ENCODE data around the gene C3orf18.

The C3orf18 gene

GRCh38 chr3:50534681-50535330, 32.7 kb downstream of the C3orf18 start:
- no peaks in the 10 kb centered on the region for H3K9me3 ChIP-seq (ENCODE audit: control insufficient read depth, insufficient read depth, low read length)
- H3K9ac ChIP-seq (ENCODE audit: low read depth, low read length) = no peak overlapping the region
- H3K4me1 ChIP-seq (ENCODE audit: insufficient read depth, low read length) = peaks cover 42% of the 10 kb centered on the region
- H3K36me3 ChIP-seq (ENCODE audit: insufficient read depth, low read length) = no peaks in the 10 kb centered on the region

GRCh38 chr3:50533807-50534461, 33.6 kb downstream of the C3orf18 start:
- Histone ChIP-seq H3K9ac (ENCODE audit: low read depth, low read length) (no peak overlapping the region), H3K36me3 (ENCODE audit: insufficient read depth, low read length) (no peaks in the 10 kb centered on the region), H3K4me1 (ENCODE audit: insufficient read depth, low read length) (peaks cover 36% of the 10 kb centered on the region), H3K9me3 (ENCODE audit: control insufficient read depth, insufficient read depth, low read length) (no peaks in the 10 kb centered on the region)

DNA sequence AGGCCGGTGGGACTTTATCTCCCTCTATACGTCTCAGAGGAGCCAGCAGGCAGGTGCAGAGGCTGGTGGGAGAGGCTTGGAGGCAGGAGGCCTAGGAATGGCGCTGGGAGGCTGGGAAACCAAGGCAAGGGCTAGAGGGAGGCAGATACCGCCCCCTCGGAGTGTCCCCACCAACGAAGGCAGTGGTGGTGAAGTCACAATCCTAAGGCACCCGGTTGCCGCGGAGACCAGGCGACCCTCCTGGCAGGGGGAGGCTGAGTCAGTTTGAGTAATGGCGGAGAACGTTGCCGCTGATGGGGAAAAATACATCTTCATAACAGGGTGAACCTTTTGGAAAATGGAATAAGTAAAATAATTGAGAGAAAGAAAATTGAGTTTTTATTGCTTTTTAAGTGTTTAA, 34.2 kb downstream of the C3orf18 start:
- Histone ChIP-seq H3K9ac (ENCODE audit: low read depth, low read length) (no peak overlapping the region), H3K9me3 (ENCODE audit: control insufficient read depth, insufficient read depth, low read length) (no peaks in the 10 kb centered on the region), H3K36me3 (ENCODE audit: insufficient read depth, low read length) (no peaks in the 10 kb centered on the region), H3K4me1 (ENCODE audit: insufficient read depth, low read length) (peaks cover 30% of the 10 kb centered on the region; the same call in 1 of the 2 replicates)

GRCh38 chr3:50532062-50532705, 35.4 kb downstream of the C3orf18 start:
- no peaks in the 10 kb centered on the region for H3K36me3 ChIP-seq (ENCODE audit: insufficient read depth, low read length)
- no peak overlapping the region for H3K9ac ChIP-seq (ENCODE audit: low read depth, low read length)
- H3K9me3 ChIP-seq (ENCODE audit: control insufficient read depth, insufficient read depth, low read length) = no peaks in the 10 kb centered on the region
- H3K4me1 ChIP-seq (ENCODE audit: insufficient read depth, low read length) = peaks cover 30% of the 10 kb centered on the region; the same call in 1 of the 2 replicates

- Histone ChIP-seq H3K36me3 (ENCODE audit: insufficient read depth, low read length) (no peaks in the 10 kb centered on the region), H3K9me3 (ENCODE audit: control insufficient read depth, insufficient read depth, low read length) (no peaks in the 10 kb centered on the region), H3K4me1 (ENCODE audit: insufficient read depth, low read length) (peaks cover 30% of the 10 kb centered on the region; the same call in 1 of the 2 replicates), H3K9ac (ENCODE audit: low read depth, low read length) (no peak overlapping the region)
Observed at GRCh38 chr3:50531201-50531600, 36.3 kb downstream of the C3orf18 start.

DNA sequence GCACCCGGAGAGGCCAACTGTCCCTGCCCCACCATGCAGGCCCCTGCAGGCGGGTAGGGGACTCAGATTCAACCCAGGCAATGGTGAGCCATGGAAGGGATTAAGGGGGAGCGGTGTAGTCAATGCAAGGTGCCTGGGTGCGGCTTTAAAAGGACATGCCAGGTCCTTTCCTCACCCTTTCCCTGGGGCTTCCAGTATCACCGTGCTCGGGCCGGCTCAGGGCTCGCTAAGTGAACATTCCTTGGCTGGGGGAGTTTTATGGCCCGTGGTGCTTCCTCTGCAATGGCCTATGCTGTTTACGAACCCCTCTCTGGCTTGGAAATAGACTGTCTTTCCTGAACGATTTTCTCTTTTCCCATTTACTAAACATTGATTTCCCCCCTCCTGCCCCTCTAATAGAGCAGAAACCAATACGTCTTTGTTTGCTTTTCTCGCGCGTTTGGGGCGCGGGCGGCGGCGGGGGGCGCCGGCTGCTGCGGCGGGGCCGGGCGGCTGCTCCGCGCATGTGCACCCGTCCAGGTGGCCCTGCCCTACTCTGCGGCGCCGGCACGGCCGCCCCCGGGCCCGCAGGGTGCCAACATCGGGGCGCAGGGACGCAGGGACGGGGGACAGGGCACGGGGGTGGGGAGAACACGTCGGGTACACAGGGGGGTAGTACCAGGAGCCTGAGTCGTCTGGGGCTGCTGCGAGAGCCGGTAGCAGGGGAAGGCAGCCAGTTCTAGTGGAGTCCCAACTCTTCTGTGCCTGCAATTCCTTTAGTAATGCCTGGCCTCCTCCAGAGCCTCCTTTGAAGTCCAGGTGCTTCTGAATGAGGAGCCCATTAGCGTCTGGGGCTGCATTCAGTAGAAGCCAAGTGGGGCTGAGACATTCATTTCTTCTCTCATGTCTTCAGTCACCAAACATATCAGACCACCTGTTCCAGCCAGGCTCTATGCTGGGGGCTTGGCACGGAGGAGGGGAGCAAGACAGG, 37.3 kb downstream of the C3orf18 start:
- Histone ChIP-seq H3K9me3 (ENCODE audit: control insufficient read depth, insufficient read depth, low read length) (no peaks in the 10 kb centered on the region), H3K36me3 (ENCODE audit: insufficient read depth, low read length) (no peaks in the 10 kb centered on the region), H3K9ac (ENCODE audit: low read depth, low read length) (peak overlapping the region; percentile 39; the same call in 1 of the 2 replicates), H3K4me1 (ENCODE audit: insufficient read depth, low read length) (peaks cover 30% of the 10 kb centered on the region; the same call in 1 of the 2 replicates)

- Histone ChIP-seq H3K4me1 (ENCODE audit: insufficient read depth, low read length) (peaks cover 40% of the 10 kb centered on the region), H3K36me3 (ENCODE audit: insufficient read depth, low read length) (no peaks in the 10 kb centered on the region), H3K9me3 (ENCODE audit: control insufficient read depth, insufficient read depth, low read length) (no peaks in the 10 kb centered on the region), H3K9ac (ENCODE audit: low read depth, low read length) (no peak overlapping the region)
Observed at GRCh38 chr3:50525987-50526386, 41.6 kb downstream of the C3orf18 start.

- Histone ChIP-seq H3K36me3 (ENCODE audit: insufficient read depth, low read length) (no peaks in the 10 kb centered on the region), H3K4me1 (ENCODE audit: insufficient read depth, low read length) (peaks cover 40% of the 10 kb centered on the region), H3K9me3 (ENCODE audit: control insufficient read depth, insufficient read depth, low read length) (no peaks in the 10 kb centered on the region), H3K9ac (ENCODE audit: low read depth, low read length) (no peak overlapping the region)
Observed at GRCh38 chr3:50525191-50525910, 42.2 kb downstream of the C3orf18 start.

- Histone ChIP-seq H3K4me1 (ENCODE audit: insufficient read depth, low read length) (peaks cover 40% of the 10 kb centered on the region), H3K9ac (ENCODE audit: low read depth, low read length) (no peak overlapping the region), H3K36me3 (ENCODE audit: insufficient read depth, low read length) (no peaks in the 10 kb centered on the region), H3K9me3 (ENCODE audit: control insufficient read depth, insufficient read depth, low read length) (no peaks in the 10 kb centered on the region)
Observed at GRCh38 chr3:50524746-50525145, 42.8 kb downstream of the C3orf18 start.

GRCh38 chr3:50523279-50523811, 44.2 kb downstream of the C3orf18 start:
- H3K4me1 ChIP-seq (ENCODE audit: insufficient read depth, low read length) = peaks cover 49% of the 10 kb centered on the region
- no peaks in the 10 kb centered on the region for H3K36me3 ChIP-seq (ENCODE audit: insufficient read depth, low read length)
- H3K9me3 ChIP-seq (ENCODE audit: control insufficient read depth, insufficient read depth, low read length) = no peaks in the 10 kb centered on the region
- H3K9ac ChIP-seq (ENCODE audit: low read depth, low read length) = no peak overlapping the region

DNA sequence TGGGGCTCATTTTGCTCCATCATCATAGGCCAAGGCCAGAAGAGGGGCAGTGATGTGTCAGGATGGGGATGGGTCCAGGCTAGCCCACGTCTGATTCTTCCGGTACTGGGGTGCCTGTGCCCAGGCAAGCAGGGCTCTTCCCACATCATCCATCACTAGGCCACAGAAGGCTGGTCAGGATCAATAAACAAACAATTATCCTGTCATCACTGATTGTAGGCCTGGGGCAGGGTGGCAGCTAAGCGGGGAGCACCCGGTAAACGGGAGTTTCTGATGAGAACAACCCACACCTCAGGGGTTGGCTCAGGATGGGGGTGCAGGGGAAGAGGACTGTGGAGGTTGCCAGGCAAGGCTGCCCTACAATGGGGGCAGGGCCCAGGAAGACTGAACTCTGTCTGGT, 46.0 kb downstream of the C3orf18 start:
- H3K9me3 ChIP-seq (ENCODE audit: control insufficient read depth, insufficient read depth, low read length) = no peaks in the 10 kb centered on the region
- no peak overlapping the region for H3K9ac ChIP-seq (ENCODE audit: low read depth, low read length)
- no peaks in the 10 kb centered on the region for H3K36me3 ChIP-seq (ENCODE audit: insufficient read depth, low read length)
- H3K4me1 ChIP-seq (ENCODE audit: insufficient read depth, low read length) = peaks cover 62% of the 10 kb centered on the region

DNA sequence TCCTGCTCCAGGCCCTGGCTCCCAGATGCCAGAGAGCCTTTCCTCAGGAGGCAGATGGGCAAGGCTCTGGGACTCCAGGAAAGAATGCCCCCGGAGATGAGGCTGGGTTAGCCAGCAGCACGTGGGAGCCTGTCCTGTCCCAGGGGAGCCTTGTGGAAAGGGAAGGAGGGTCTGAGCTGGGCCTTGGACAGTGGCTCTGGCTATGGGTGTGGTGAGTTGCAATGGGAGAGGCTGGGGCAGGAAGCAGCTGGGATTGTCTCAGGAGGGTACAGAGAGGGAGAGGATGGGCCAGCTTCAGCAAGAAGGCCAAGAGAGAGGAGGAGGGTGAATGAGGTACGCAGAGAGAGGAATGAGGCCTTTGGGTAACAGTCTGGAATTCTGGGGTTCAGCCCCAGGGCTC, 46.7 kb downstream of the C3orf18 start:
- Histone ChIP-seq H3K9me3 (ENCODE audit: control insufficient read depth, insufficient read depth, low read length) (no peaks in the 10 kb centered on the region), H3K36me3 (ENCODE audit: insufficient read depth, low read length) (no peaks in the 10 kb centered on the region), H3K9ac (ENCODE audit: low read depth, low read length) (peak overlapping the region; percentile 34; the same call in 1 of the 2 replicates), H3K4me1 (ENCODE audit: insufficient read depth, low read length) (peaks cover 67% of the 10 kb centered on the region)

- peaks cover 77% of the 10 kb centered on the region for H3K4me1 ChIP-seq (ENCODE audit: insufficient read depth, low read length)
- H3K36me3 ChIP-seq (ENCODE audit: insufficient read depth, low read length) = no peaks in the 10 kb centered on the region
Observed at GRCh38 chr3:50519471-50520089, 48.0 kb downstream of the C3orf18 start.

More at GRCh38 chr3:50519471-50520089, 48.0 kb downstream of the C3orf18 start:
- Histone ChIP-seq H3K9me3 (ENCODE audit: control insufficient read depth, insufficient read depth, low read length) (no peaks in the 10 kb centered on the region), H3K9ac (ENCODE audit: low read depth, low read length) (no peak overlapping the region)

Data from ES-I3 (cell line).